H1 (cell line): ENCODE data around the gene NEU3. TPM values are rescaled to one million over a fixed set of nuclear protein-coding genes. Genes with fewer than 3 reads are reported as not detected.
A peak's percentile ranks its signal among the peaks of the same experiment; 100 is the strongest.

Experiments
- CTCF ChIA-PET: fragments of 300-600 bp; sonication (Branson Sonifier 250); formaldehyde crosslinking; loops from one replicate; lab custom pipeline; 2021; ENCODE audit not compliant: partially characterized antibody; lab: Charles Lee
- POLR2A ChIA-PET: fragments of 300-600 bp; sonication (Branson Sonifier 250); formaldehyde crosslinking; loops from one replicate; lab custom pipeline; 2021; ENCODE audit warnings: inconsistent platforms; ENCODE audit not compliant: partially characterized antibody; lab: Charles Lee
- DNase-seq, 2 experiments: peaks; one replicate each; pipeline versions ENCODE4 v3.0.0 to v3.0.0-alpha.2; 2010 to 2022; ENCODE audit warnings: low spot score in 2 of 2, low read depth in 1 of 2, mixed read lengths in 1 of 2
- FAIRE-seq: peaks from 2 replicates; lab custom pipeline; 2011; peaks lifted over from hg19 to GRCh38; lab: Jason Lieb, UNC
- H2AFZ ChIP-seq: 2 replicates; pipeline ENCODE4 v1.8.1; 2012; ENCODE audit warnings: low read length, inconsistent platforms
- H2AK5ac ChIP-seq: 2 replicates; pipeline ENCODE4 v1.6.1; 2013; ENCODE audit warnings: low read depth, low read length
- H2BK120ac ChIP-seq: replicated peaks from 2 replicates; pipeline ENCODE3; 2013; ENCODE audit warnings: low read depth, low read length, inconsistent platforms
- H2BK12ac ChIP-seq: 2 replicates; pipeline ENCODE4 v1.6.1; 2013; ENCODE audit warnings: low read depth, low read length
- H2BK15ac ChIP-seq: 2 replicates; pipeline ENCODE4 v1.6.1; 2013; ENCODE audit warnings: low read length
- H2BK20ac ChIP-seq: 2 replicates; pipeline ENCODE4 v1.6.1; 2013; ENCODE audit warnings: low read length
- H2BK5ac ChIP-seq: 2 replicates; pipeline ENCODE4 v1.6.1; 2013; ENCODE audit warnings: low read depth, low read length
- H3K14ac ChIP-seq: 2 replicates; pipeline ENCODE4 v1.6.1; 2013; ENCODE audit warnings: inconsistent platforms; ENCODE audit not compliant: insufficient read length
- H3K18ac ChIP-seq: 2 replicates; pipeline ENCODE4 v1.6.1; 2013; ENCODE audit warnings: low read length; ENCODE audit errors: extremely low read depth
- H3K23ac ChIP-seq: 2 replicates; pipeline ENCODE4 v1.6.1; 2013; ENCODE audit warnings: inconsistent platforms; ENCODE audit not compliant: insufficient read length
- H3K23me2 ChIP-seq: 2 replicates; pipeline ENCODE4 v1.6.1; 2013; ENCODE audit warnings: low read depth, low read length
- H3K27ac ChIP-seq: 2 replicates; pipeline ENCODE4 v1.6.1; 2011; ENCODE audit warnings: low read depth, low read length, inconsistent platforms
- H3K27me3 ChIP-seq, 4 experiments: replicated peaks in 1 of 4; 1 replicate in 1 of 4; 2 replicates in 3 of 4; pipeline versions ENCODE4 v1.6.1 to v1.8.1; 2011 to 2013; ENCODE audit warnings: low read length in 3 of 4, mild to moderate bottlenecking in 3 of 4, inconsistent platforms in 2 of 4, mixed read lengths in 2 of 4, moderate library complexity in 1 of 4; ENCODE audit not compliant: control insufficient read depth in 3 of 4, insufficient read depth in 3 of 4; ENCODE audit errors: extremely low read depth in 1 of 4
- H3K36me3 ChIP-seq, 4 experiments: 2 replicates each; pipeline versions ENCODE4 v1.6.1 to v1.8.1; 2011 to 2013; ENCODE audit warnings: mild to moderate bottlenecking in 4 of 4, low read length in 3 of 4, moderate library complexity in 2 of 4, control low read depth in 1 of 4, inconsistent platforms in 1 of 4; ENCODE audit not compliant: insufficient read depth in 4 of 4, control insufficient read depth in 2 of 4
- H3K4ac ChIP-seq: replicated peaks from 2 replicates; pipeline ENCODE3; 2013; ENCODE audit warnings: low read length, low read depth, mixed read lengths, inconsistent platforms; ENCODE audit not compliant: insufficient read length
- H3K4me1 ChIP-seq, 4 experiments: replicated peaks in 1 of 4; 1 replicate in 1 of 4; 2 replicates in 3 of 4; pipeline versions ENCODE4 v1.6.1 to v1.8.1; 2011 to 2013; ENCODE audit warnings: low read length in 3 of 4, inconsistent platforms in 2 of 4, mixed read lengths in 1 of 4; ENCODE audit not compliant: insufficient read depth in 4 of 4, control insufficient read depth in 3 of 4
- H3K4me2 ChIP-seq, 2 experiments: 2 replicates each; pipeline versions ENCODE4 v1.6.1 to v1.8.1; 2011 to 2013; ENCODE audit warnings: low read depth in 2 of 2, low read length in 2 of 2, control low read depth in 1 of 2, inconsistent platforms in 1 of 2, mild to moderate bottlenecking in 1 of 2; ENCODE audit not compliant: insufficient read depth in 1 of 2
- H3K4me3 ChIP-seq, 4 experiments: fragments of 200-600, 300-600 bp in 1 of 4; sonication (generic), shearing (Covaris generic), sonication (Bioruptor Twin) in 1 of 4; 2 replicates each; pipeline versions ENCODE4 v1.5.1 to v1.8.1; 2011 to 2016; ENCODE audit warnings: low read length in 4 of 4, low read depth in 3 of 4, control low read depth in 2 of 4, inconsistent platforms in 2 of 4, mild to moderate bottlenecking in 2 of 4, mixed read lengths in 1 of 4, moderate library complexity in 1 of 4; ENCODE audit not compliant: insufficient read depth in 2 of 4; ENCODE audit errors: extremely low read depth in 1 of 4
- H3K56ac ChIP-seq: replicated peaks from 2 replicates; pipeline ENCODE3; 2013; ENCODE audit warnings: low read depth, mild to moderate bottlenecking, mixed read lengths, low read length, inconsistent platforms; ENCODE audit not compliant: insufficient read length
- H3K79me1 ChIP-seq: 2 replicates; pipeline ENCODE4 v1.6.1; 2013; ENCODE audit warnings: low read depth, low read length, control low read depth
- H3K79me2 ChIP-seq, 2 experiments: 2 replicates each; pipeline versions ENCODE4 v1.6.1 to v1.8.1; 2012 to 2013; ENCODE audit warnings: low read length in 2 of 2, mild to moderate bottlenecking in 2 of 2, inconsistent platforms in 1 of 2; ENCODE audit not compliant: insufficient read depth in 2 of 2, control insufficient read depth in 1 of 2
- H3K9ac ChIP-seq, 4 experiments: replicated peaks in 1 of 4; 1 replicate in 1 of 4; 2 replicates in 3 of 4; pipeline versions ENCODE4 v1.6.1 to v1.8.1; 2011 to 2013; ENCODE audit warnings: low read depth in 3 of 4, low read length in 3 of 4, control low read depth in 2 of 4, mild to moderate bottlenecking in 2 of 4, moderate library complexity in 2 of 4, inconsistent platforms in 1 of 4; ENCODE audit errors: extremely low read depth in 1 of 4
- H3K9me3 ChIP-seq, 2 experiments: 2 replicates each; pipeline versions ENCODE4 v1.6.1 to v1.8.1; 2012 to 2013; ENCODE audit warnings: mild to moderate bottlenecking in 2 of 2, moderate library complexity in 2 of 2, control low read depth in 1 of 2, inconsistent platforms in 1 of 2, low read depth in 1 of 2, low read length in 1 of 2, mixed read lengths in 1 of 2; ENCODE audit not compliant: insufficient read depth in 2 of 2
- H4K20me1 ChIP-seq, 2 experiments: replicated peaks in 1 of 2; 2 replicates each; pipeline versions ENCODE3 to v1.8.1; 2011 to 2013; ENCODE audit warnings: inconsistent platforms in 2 of 2, low read length in 2 of 2, mild to moderate bottlenecking in 1 of 2; ENCODE audit not compliant: insufficient read depth in 2 of 2, control insufficient read depth in 1 of 2
- H4K5ac ChIP-seq: 2 replicates; pipeline ENCODE4 v1.6.1; 2013; ENCODE audit warnings: low read length, low read depth, mixed read lengths, inconsistent platforms; ENCODE audit not compliant: insufficient read length
- H4K8ac ChIP-seq: 2 replicates; pipeline ENCODE4 v1.8.0; 2013; ENCODE audit warnings: mild to moderate bottlenecking, moderate library complexity, low read length, inconsistent platforms; ENCODE audit not compliant: insufficient read depth; ENCODE audit errors: extremely low read depth
- H4K91ac ChIP-seq: replicated peaks from 2 replicates; pipeline ENCODE3; 2013; ENCODE audit warnings: low read length, mixed read lengths, inconsistent platforms; ENCODE audit not compliant: insufficient read length
- CBX8 ChIP-seq: fragments of 300-800, 300-1000 bp; sonication (generic); IDR thresholded peaks from 2 replicates; pipeline ENCODE4 v1.7.1; 2016; ENCODE audit warnings: low read depth, low read length, borderline replicate concordance
- KDM1A ChIP-seq: fragments of 200-600, 300-600 bp; sonication (generic); IDR thresholded peaks from 2 replicates; pipeline ENCODE4 v1.7.1; 2016; ENCODE audit warnings: mild to moderate bottlenecking, low read length, borderline replicate concordance
- PHF8 ChIP-seq: fragments of 200-600 bp; sonication (generic); conservative IDR thresholded peaks from 2 replicates; pipeline ENCODE4 v1.7.1; 2012; ENCODE audit warnings: low read depth, mild to moderate bottlenecking, inconsistent platforms, low read length, moderate library complexity
- TBP ChIP-seq: IDR thresholded peaks from 2 replicates; pipeline ENCODE4 v1.6.1; 2011; ENCODE audit warnings: low read depth, low read length, improper control_type of control experiment
- polyA plus RNA-seq, 7 experiments: library from polyadenylated mRNA; depleted of rRNA in 3 of 7; stranded (reverse) in 5 of 7; unstranded in 2 of 7; fragments of >200 nt in 5 of 7; fragments of 200-250 nt in 2 of 7; gene quantifications; 1 replicate in 5 of 7; 2 replicates in 1 of 7; 4 replicates in 1 of 7; pipeline versions ENCODE4 v1.2.1 to v1.2.3, GENCODE V29; 2011 to 2013; ENCODE audit warnings: missing spikeins in 2 of 7, mixed read lengths in 2 of 7
- total RNA-seq: library from RNA; stranded (reverse); fragmentation: NEBNext Ultra II Directional; extraction: Animal tissue kit (Norgen Biotek cat#: 25700); gene quantifications from 2 replicates; pipeline ENCODE4 v1.2.1, GENCODE V29; 2021

Gene NEU3
- total and polyA plus RNA-seq, 2 of the 8 experiments (the other 6 are each of a cell fraction or from before 2014, with no cell fraction given) = 8.9 to 15.6 TPM

DNA sequence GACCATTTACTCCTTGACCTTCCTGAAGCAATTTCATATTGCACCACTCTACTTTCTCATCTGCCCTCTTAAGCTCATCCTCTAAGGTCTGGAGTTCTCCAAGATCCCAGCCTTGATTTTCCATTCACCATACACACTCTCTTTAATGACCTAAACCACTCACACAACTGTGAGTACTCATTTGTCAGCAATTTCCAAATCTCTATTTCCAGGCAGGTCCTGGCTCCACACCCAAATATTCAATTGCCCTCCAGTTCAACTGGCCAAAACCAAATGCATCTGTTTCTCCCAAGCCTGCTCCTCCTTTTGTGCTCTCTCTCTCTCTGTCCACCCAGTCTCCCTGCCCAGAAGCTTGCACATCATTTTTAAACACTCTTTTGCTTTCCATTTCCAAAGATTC lies 39.6 kb downstream of the NEU3 start:
- H2AK5ac ChIP-seq = no peak overlapping the region
- no peak overlapping the region for H2BK120ac ChIP-seq
- no peak overlapping the region for H2AFZ ChIP-seq
- no peak overlapping the region for H4K5ac ChIP-seq
- no peak overlapping the region for H3K18ac ChIP-seq
- H3K4ac ChIP-seq = no peak overlapping the region
- no peak for FAIRE-seq
- no peak overlapping the region for H3K9ac ChIP-seq
- H4K20me1 ChIP-seq = no peaks in the 10 kb centered on the region
- no peak overlapping the region for H3K4me2 ChIP-seq
- no peak overlapping the region for H4K8ac ChIP-seq
- no peaks in the 10 kb centered on the region for H3K27me3 ChIP-seq
- no peaks in the 10 kb centered on the region; a peak in 2 of 7 replicates for H3K4me1 ChIP-seq
- H3K56ac ChIP-seq = no peak overlapping the region
- H3K9me3 ChIP-seq = no peaks in the 10 kb centered on the region
- CTCF ChIA-PET = interaction anchor here (0.6 to 8.9 kb wide), 7 partner anchors 10 to 222 kb away, joined by 3 to 142 read pairs (median 4); no protein-coding TSS in a partner anchor
- H2BK15ac ChIP-seq = no peak overlapping the region
- H3K4me3 ChIP-seq = no peak overlapping the region
- no peaks in the 10 kb centered on the region for H3K79me2 ChIP-seq
- no peak overlapping the region for H2BK20ac ChIP-seq
- H3K14ac ChIP-seq = no peak overlapping the region
- H2BK12ac ChIP-seq = no peak overlapping the region
- no peak overlapping the region for H2BK5ac ChIP-seq
- H3K23me2 ChIP-seq = no peaks in the 10 kb centered on the region; the same call in 1 of the 2 replicates
- H3K27ac ChIP-seq = no peak overlapping the region
- H3K79me1 ChIP-seq = no peaks in the 10 kb centered on the region
- POLR2A ChIA-PET = interaction anchor here (1.3 kb wide), 1 partner anchor 39 kb away, joined by 4 read pairs; the partner anchor contains the start of gene NEU3
- H4K91ac ChIP-seq = no peak overlapping the region
- no peaks in the 10 kb centered on the region for H3K36me3 ChIP-seq
- peak in 1 of 2 experiments; percentile 1 for DNase-seq
- H3K23ac ChIP-seq = no peak overlapping the region
- TF ChIP-seq KDM1A (no peak), PHF8 (no peak), TBP (no peak), CBX8 (no peak)
